Prostate gland (tissue), 2 donors: Measurements from ENCODE around the gene EML4.
"Not testable (repeated sequence)": the region's sequence is repeated elsewhere in the genome, so short reads cannot be mapped to it uniquely, and the experiment has no call there.

Source experiments
- CTCF ChIP-seq, 4 experiments: fragments of 200-600 bp in 2 of 4; fragments of 450-650 bp in 2 of 4; sonication (generic) in 2 of 4; IDR thresholded peaks; 1 replicate in 3 of 4; 2 replicates in 1 of 4; pipeline ENCODE4 v1.5.1; 2016 to 2019; ENCODE audit warnings: antibody characterized with exemption in 4 of 4, mild to moderate bottlenecking in 2 of 4, moderate library complexity in 2 of 4
- POLR2A ChIP-seq: fragments of 450-650 bp; IDR thresholded peaks from one replicate; pipeline ENCODE4 v1.6.1; 2016; ENCODE audit warnings: antibody characterized with exemption, mild to moderate bottlenecking
- POLR2AphosphoS5 ChIP-seq: sonication (generic); formaldehyde crosslinking; IDR thresholded peaks from one replicate; pipeline ENCODE4 v1.6.1; 2017; ENCODE audit warnings: antibody characterized with exemption

DNA sequence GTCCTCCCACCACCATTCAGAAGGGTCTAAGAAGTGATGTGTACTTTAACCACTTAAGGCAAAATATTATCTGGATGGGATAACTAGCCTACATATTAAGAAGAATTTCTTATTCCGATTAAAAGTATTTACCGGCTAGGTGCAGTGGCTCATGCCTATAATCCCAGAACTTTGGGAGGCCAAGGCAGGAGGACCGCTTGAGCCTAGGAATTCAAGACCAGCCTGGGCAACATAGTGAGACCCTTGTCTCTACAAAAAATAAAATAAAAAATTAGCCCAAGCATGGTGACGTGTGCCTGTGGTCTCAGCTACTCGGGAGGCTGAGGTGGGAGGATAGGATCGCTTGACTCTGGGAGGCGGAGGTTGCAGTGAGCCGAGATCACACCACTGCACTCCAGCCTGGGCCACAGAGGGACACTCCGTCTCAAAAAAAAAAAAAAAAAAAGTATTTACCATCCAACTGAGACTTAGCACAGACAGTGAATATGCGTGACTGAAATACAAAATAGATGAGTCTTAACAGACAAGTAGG lies 34.7 kb upstream of the EML4 start:
- TF ChIP-seq CTCF (IDR thresholded peaks at IDR 0.05); POLR2AphosphoS5; POLR2A: not testable (repeated sequence)
